Measurements from ENCODE around the gene PI4KB. TPM values are rescaled to one million over a fixed set of nuclear protein-coding genes. Genes with fewer than 3 reads are reported as not detected.

The PI4KB gene
- total RNA-seq, 6 experiments from 2014 or later: 20.0 to 24.7 (median 22.7) TPM

DNA sequence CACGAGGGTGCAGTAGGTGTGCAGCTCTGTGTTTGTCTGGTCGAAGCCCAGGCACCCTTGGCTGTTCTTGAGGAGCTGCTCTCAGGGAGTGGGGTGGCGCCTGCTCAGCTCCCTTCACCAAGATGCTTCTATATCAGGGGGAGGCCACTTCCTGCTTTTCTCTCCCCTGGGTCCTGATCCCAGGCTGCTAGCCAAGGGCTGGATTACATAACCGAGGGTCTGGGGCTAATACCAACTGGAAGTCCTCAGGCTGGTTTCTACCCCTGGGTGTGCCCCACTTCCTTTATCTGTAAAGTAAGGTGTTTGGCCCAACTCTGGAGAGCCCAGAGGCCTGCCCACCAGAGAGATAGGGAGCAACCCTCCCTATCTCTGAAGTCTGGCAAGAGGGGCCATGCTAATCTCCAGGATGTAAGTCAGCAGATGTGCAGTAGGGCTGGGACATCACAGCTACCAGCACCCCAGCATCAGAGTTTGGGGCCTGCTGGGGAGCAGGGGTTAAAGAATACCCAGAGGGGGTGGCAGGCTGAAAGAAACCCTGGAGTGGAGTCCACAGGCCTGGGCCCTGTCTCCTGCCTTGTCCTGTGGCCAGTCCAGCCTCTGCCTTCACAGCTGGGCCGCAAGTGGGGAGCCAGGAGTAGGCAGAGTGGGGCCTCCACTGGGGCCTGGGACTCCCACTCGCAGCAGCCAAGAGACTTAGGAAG is 43.1 kb upstream of the PI4KB start:
- DNase-seq (no peak), ATAC-seq (no peak)
- peaks cover 0 to 55% (median 21%) of the 10 kb centered on the region in 4 donors for H3K4me1 ChIP-seq
- TF ChIP-seq, protein P1, sequence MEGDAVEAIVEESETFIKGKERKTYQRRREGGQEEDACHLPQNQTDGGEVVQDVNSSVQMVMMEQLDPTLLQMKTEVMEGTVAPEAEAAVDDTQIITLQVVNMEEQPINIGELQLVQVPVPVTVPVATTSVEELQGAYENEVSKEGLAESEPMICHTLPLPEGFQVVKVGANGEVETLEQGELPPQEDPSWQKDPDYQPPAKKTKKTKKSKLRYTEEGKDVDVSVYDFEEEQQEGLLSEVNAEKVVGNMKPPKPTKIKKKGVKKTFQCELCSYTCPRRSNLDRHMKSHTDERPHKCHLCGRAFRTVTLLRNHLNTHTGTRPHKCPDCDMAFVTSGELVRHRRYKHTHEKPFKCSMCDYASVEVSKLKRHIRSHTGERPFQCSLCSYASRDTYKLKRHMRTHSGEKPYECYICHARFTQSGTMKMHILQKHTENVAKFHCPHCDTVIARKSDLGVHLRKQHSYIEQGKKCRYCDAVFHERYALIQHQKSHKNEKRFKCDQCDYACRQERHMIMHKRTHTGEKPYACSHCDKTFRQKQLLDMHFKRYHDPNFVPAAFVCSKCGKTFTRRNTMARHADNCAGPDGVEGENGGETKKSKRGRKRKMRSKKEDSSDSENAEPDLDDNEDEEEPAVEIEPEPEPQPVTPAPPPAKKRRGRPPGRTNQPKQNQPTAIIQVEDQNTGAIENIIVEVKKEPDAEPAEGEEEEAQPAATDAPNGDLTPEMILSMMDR (IDR thresholded peaks at IDR 0.05): no peak
- TF ChIP-seq POLR2A (IDR thresholded peaks at IDR 0.05): no peak
- H3K27me3 ChIP-seq: no peaks in the 10 kb centered on the region
- intact Hi-C loops (cut with DNase I): no loop called here
- no peaks in the 10 kb centered on the region for H3K9me3 ChIP-seq
- H3K27ac ChIP-seq: peak overlapping the region; percentile 10 to 81 (median 80)
- H3K4me3 ChIP-seq: peak overlapping the region in 2 of 3 donors; percentile 75 to 82
- H3K36me3 ChIP-seq: peaks cover 0 to 37% (median 14%) of the 10 kb centered on the region in 4 donors
- 39% methylated on average over 3 of the region's 6 CpGs for WGBS (ENCODE audit: insufficient coverage, low coverage, low lambda C conversion rate, missing lambda C conversion rate)

DNA sequence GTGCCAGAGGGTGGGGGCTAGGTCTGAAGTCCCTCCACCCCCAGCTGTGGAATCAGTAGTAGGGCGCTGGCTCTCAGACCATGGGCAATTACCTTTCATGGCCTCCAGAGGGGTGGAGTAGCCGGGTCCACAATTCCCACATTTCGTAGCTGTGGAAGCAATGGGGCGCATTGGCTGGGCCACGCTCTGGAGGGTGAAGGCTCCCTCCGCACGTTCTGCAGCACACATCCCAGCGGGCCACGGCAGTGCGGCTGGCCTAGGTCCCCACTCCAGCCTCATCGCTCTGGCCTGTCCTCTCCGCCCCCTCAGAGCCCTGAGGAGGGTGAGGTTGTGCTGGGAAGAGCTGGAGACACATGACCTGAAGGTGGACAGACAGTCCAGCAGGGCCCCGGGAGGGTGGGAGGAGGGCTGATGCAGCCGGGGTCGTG is 42.4 kb upstream of the PI4KB start:
- H3K9me3 ChIP-seq: no peaks in the 10 kb centered on the region
- peak overlapping the region in 2 of 3 donors; percentile 10 to 81 for H3K27ac ChIP-seq
- no peak for TF ChIP-seq POLR2A (IDR thresholded peaks at IDR 0.05)
- TF ChIP-seq, protein P1 (IDR thresholded peaks at IDR 0.05): no peak
- H3K4me3 ChIP-seq: no peak overlapping the region
- DNase-seq (no peak), ATAC-seq (no peak)
- H3K27me3 ChIP-seq: no peaks in the 10 kb centered on the region
- H3K36me3 ChIP-seq: peaks cover 0 to 44% (median 17%) of the 10 kb centered on the region in 4 donors
- intact Hi-C loops (cut with DNase I): no loop called here
- WGBS (ENCODE audit: insufficient coverage, low coverage, low lambda C conversion rate, missing lambda C conversion rate): 69% methylated on average over 5 of the region's 15 CpGs
- H3K4me1 ChIP-seq: peaks cover 0 to 55% (median 21%) of the 10 kb centered on the region in 4 donors

DNA sequence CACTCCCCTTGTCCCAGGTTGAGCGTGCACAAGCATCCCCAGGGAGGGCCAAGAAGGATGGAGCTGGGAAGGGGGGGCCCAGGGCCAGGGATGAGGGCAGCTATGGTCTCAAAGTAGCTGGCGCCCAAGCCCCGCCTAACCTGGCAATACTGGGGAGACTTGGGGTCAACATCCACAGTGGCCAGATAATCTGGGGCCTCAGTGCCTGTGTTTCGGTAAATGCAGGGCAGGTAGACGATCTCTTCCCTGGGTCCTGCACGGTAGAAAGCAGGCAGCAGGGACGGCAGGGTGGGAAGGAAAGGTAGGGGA is 42.0 kb upstream of the PI4KB start:
- peak overlapping the region in 2 of 3 donors; percentile 39 to 81 for H3K27ac ChIP-seq
- H3K4me1 ChIP-seq: peaks cover 0 to 55% (median 21%) of the 10 kb centered on the region in 4 donors
- DNase-seq: no peak
- TF ChIP-seq, protein P1 (IDR thresholded peaks at IDR 0.05): no peak
- TF ChIP-seq POLR2A (IDR thresholded peaks at IDR 0.05): no peak
- no peak for ATAC-seq
- H3K36me3 ChIP-seq: peaks cover 0 to 48% (median 20%) of the 10 kb centered on the region in 4 donors
- 80% methylated on average over 2 of the region's 7 CpGs for WGBS (ENCODE audit: insufficient coverage, low coverage, low lambda C conversion rate, missing lambda C conversion rate)
- intact Hi-C loops (cut with DNase I): no loop called here
- H3K27me3 ChIP-seq: no peaks in the 10 kb centered on the region
- no peak overlapping the region for H3K4me3 ChIP-seq
- no peaks in the 10 kb centered on the region for H3K9me3 ChIP-seq

DNA sequence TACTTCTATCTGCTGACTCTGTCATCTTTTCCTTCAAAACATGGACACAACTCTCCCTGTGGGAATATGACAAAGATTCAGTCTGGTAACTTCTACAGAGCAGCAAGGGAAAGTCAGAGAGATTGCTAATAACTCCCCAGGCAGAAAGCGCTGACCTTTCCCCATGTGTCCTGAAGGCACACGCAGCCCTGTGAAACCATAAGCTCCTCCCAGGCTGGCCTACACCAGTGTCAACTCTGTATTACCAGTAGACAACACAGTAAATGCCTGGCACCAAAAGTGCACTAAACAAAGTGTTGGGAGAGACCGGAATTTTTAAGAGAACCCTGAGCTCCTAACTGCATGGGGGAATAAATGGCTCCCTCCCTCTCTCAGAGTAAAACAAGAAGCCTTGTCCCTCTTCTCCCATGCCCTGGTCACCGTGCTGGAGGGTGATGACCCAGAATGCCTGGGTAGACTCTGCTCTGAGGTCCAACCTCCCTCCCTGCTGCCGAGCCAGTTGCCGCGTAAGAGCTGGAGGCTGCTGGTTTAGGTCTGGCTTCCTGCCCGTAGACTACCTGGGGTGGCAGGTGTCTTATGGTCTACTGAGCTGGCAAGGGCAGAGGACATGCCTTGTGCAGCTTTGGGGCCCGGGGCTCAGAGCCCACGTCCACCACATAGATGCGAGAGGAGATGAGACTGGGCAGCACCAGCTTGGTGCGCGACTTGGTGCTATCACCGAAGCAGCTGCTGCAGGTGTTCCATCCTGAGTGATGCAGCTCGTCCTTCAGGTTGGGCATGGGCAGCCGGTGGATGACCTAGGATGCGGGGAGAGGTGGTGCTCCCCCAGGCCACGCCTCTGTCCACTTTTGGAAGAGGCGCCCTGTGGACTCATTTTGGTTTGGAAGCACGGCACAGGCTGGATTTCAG is 41.4 kb upstream of the PI4KB start:
- H3K4me3 ChIP-seq: peak overlapping the region in 1 of 3 donors; percentile 16
- intact Hi-C loops (cut with DNase I): no loop called here
- TF ChIP-seq, protein P1 (IDR thresholded peaks at IDR 0.05): no peak
- no peak for TF ChIP-seq POLR2A (IDR thresholded peaks at IDR 0.05)
- H3K27me3 ChIP-seq: no peaks in the 10 kb centered on the region
- WGBS (ENCODE audit: insufficient coverage, low coverage, low lambda C conversion rate, missing lambda C conversion rate): 13% methylated on average over 4 of the region's 20 CpGs
- ATAC-seq: peak; percentile 51 to 57 (median 54)
- H3K9me3 ChIP-seq: no peaks in the 10 kb centered on the region
- DNase-seq: peak; percentile 68 to 92 (median 89)
- peaks cover 0 to 55% (median 21%) of the 10 kb centered on the region in 4 donors for H3K4me1 ChIP-seq
- H3K36me3 ChIP-seq: peaks cover 0 to 54% (median 21%) of the 10 kb centered on the region in 4 donors
- H3K27ac ChIP-seq: peak overlapping the region; percentile 39 to 67 (median 40)

Data from right lobe of liver (tissue), 6 donors.